Neural cell (in vitro differentiated cells): ENCODE measurements around the gene SLC36A1. TPM values are rescaled to one million over a fixed set of nuclear protein-coding genes. Genes with fewer than 3 reads are reported as not detected.

ENCODE experiments used
- H2AFZ ChIP-seq: fragments of 200-600, 300-800 bp; sonication (generic), shearing (Covaris generic); 2 replicates; pipeline ENCODE4 v1.6.0; 2014; ENCODE audit warnings: low read depth, mild to moderate bottlenecking, antibody characterized with exemption, low read length, moderate library complexity
- H3F3A ChIP-seq: fragments of 200-600 bp; shearing (Covaris generic); 2 replicates; pipeline ENCODE4 v1.6.1; 2016; ENCODE audit warnings: mild to moderate bottlenecking, moderate library complexity, mixed read lengths, antibody characterized with exemption, low read length; ENCODE audit not compliant: insufficient read depth, poor library complexity, severe bottlenecking
- H3K27ac ChIP-seq: fragments of 200-600, 300-800 bp; sonication (generic), shearing (Covaris generic); 2 replicates; pipeline ENCODE4 v1.5.1; 2014; ENCODE audit warnings: mild to moderate bottlenecking, low read length, moderate library complexity
- H3K27me3 ChIP-seq: fragments of 300-800, 200-600 bp; sonication (generic), shearing (Covaris generic); 2 replicates; pipeline ENCODE4 v1.6.0; 2014; ENCODE audit warnings: mild to moderate bottlenecking, low read depth, low read length, moderate library complexity; ENCODE audit not compliant: insufficient read depth
- H3K36me3 ChIP-seq: fragments of 300-800, 200-600 bp; sonication (generic), shearing (Covaris generic); 2 replicates; pipeline ENCODE4 v1.5.1; 2014; ENCODE audit warnings: mild to moderate bottlenecking, antibody characterized with exemption, low read length, moderate library complexity; ENCODE audit not compliant: insufficient read depth
- H3K4me2 ChIP-seq: fragments of 300-800, 200-600 bp; sonication (generic), shearing (Covaris generic); 2 replicates; pipeline ENCODE4 v1.6.0; 2014; ENCODE audit warnings: mild to moderate bottlenecking, low read length
- H3K4me3 ChIP-seq: fragments of 300-800, 200-600 bp; sonication (generic), shearing (Covaris generic); 2 replicates; pipeline ENCODE4 v1.5.1; 2014; ENCODE audit warnings: mild to moderate bottlenecking, low read length, moderate library complexity
- H3K79me2 ChIP-seq: fragments of 200-600 bp; shearing (Covaris generic); replicated peaks from 2 replicates; pipeline ENCODE4 v1.6.0; 2014; ENCODE audit warnings: mild to moderate bottlenecking, low read length, moderate library complexity; ENCODE audit not compliant: insufficient read depth
- H3K9ac ChIP-seq: fragments of 300-800, 200-600 bp; sonication (generic), shearing (Covaris generic); 2 replicates; pipeline ENCODE4 v1.6.1; 2016; ENCODE audit warnings: mild to moderate bottlenecking, low read length, mixed read lengths
- H3K9me2 ChIP-seq: fragments of 200-600 bp; shearing (Covaris generic); 2 replicates; pipeline ENCODE4 v1.6.1; 2016; ENCODE audit warnings: mild to moderate bottlenecking, low read length, mixed read lengths; ENCODE audit not compliant: insufficient read depth
- H3K9me3 ChIP-seq: fragments of 200-600, 300-800 bp; sonication (generic), shearing (Covaris generic); 2 replicates; pipeline ENCODE4 v1.6.1; 2016; ENCODE audit warnings: mild to moderate bottlenecking, mixed run types, low read length, moderate library complexity, mixed read lengths
- H4K20me1 ChIP-seq: fragments of 200-600 bp; shearing (Covaris generic); 2 replicates; pipeline ENCODE4 v1.6.1; 2016; ENCODE audit warnings: mild to moderate bottlenecking, mixed run types; ENCODE audit not compliant: insufficient read depth
- EP300 ChIP-seq: fragments of 450-650 bp; conservative IDR thresholded peaks from 2 replicates; pipeline ENCODE4 v1.6.1; 2014; ENCODE audit warnings: antibody characterized with exemption, mild to moderate bottlenecking, moderate library complexity; ENCODE audit not compliant: poor library complexity, severe bottlenecking
- EZH2 ChIP-seq: fragments of 200-600, 300-800 bp; shearing (Covaris generic), sonication (generic); IDR thresholded peaks from 2 replicates; pipeline ENCODE4 v1.6.1; 2014; ENCODE audit warnings: antibody characterized with exemption, low read length, borderline replicate concordance, mild to moderate bottlenecking; ENCODE audit not compliant: insufficient read depth, poor library complexity, severe bottlenecking
- MXI1 ChIP-seq: fragments of 450-650 bp; conservative IDR thresholded peaks from 2 replicates; pipeline ENCODE4 v1.6.1; 2014; ENCODE audit warnings: antibody characterized with exemption, mild to moderate bottlenecking; ENCODE audit not compliant: poor library complexity, severe bottlenecking
- POLR2AphosphoS5 ChIP-seq: IDR thresholded peaks from 2 replicates; pipeline ENCODE4 v1.6.1; 2012
- RAD21 ChIP-seq: fragments of 450-650 bp; conservative IDR thresholded peaks from 2 replicates; pipeline ENCODE4 v1.6.1; 2014; ENCODE audit warnings: antibody characterized with exemption, mild to moderate bottlenecking, moderate library complexity
- SMC3 ChIP-seq: fragments of 450-650 bp; conservative IDR thresholded peaks from 2 replicates; pipeline ENCODE4 v1.6.1; 2014; ENCODE audit warnings: antibody characterized with exemption, mild to moderate bottlenecking, moderate library complexity; ENCODE audit not compliant: poor library complexity
- TAF1 ChIP-seq: IDR thresholded peaks from 2 replicates; pipeline ENCODE4 v1.6.1; 2012; ENCODE audit warnings: low read depth
- polyA plus RNA-seq: library from polyadenylated mRNA; depleted of rRNA; stranded (reverse); fragments of >200 nt; gene quantifications from 2 replicates; pipeline ENCODE4 v1.2.3, GENCODE V29; 2014
- TF ChIP-seq, protein P1 (sequence below): fragments of 450-650 bp; IDR thresholded peaks from 2 replicates; pipeline ENCODE4 v1.5.1; 2014; ENCODE audit warnings: antibody characterized with exemption, mild to moderate bottlenecking, moderate library complexity; ENCODE audit not compliant: poor library complexity, severe bottlenecking
- TF ChIP-seq, protein P2 (sequence below): IDR thresholded peaks from 2 replicates; pipeline ENCODE4 v1.6.1; 2012; ENCODE audit warnings: borderline replicate concordance

SLC36A1 gene
- polyA plus RNA-seq, 1 donor from 2014 or later: 5.3 TPM

DNA sequence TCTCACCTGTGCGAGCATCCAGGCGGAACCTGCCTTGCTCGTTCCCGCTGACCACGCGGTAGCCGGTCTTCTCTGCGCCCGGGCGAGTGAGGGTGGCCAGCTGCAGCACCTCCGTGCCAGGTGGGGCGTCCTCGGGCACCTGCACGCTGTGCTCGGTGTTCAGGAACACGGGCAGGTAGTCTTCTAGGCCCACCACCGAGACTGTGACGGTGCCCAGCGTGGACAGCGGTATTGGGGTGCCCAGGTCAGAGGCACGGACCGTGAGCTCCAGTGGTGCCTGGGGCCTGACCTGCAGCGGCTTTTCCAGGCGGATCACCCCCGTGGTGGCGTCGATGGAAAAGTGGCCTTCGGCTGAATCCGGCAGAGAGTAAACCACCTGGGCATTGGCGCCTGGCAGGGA is 84.2 kb downstream of the SLC36A1 start:
- H2AFZ ChIP-seq: no peak overlapping the region
- H3K4me3 ChIP-seq: no peak overlapping the region
- TF ChIP-seq, protein P1, sequence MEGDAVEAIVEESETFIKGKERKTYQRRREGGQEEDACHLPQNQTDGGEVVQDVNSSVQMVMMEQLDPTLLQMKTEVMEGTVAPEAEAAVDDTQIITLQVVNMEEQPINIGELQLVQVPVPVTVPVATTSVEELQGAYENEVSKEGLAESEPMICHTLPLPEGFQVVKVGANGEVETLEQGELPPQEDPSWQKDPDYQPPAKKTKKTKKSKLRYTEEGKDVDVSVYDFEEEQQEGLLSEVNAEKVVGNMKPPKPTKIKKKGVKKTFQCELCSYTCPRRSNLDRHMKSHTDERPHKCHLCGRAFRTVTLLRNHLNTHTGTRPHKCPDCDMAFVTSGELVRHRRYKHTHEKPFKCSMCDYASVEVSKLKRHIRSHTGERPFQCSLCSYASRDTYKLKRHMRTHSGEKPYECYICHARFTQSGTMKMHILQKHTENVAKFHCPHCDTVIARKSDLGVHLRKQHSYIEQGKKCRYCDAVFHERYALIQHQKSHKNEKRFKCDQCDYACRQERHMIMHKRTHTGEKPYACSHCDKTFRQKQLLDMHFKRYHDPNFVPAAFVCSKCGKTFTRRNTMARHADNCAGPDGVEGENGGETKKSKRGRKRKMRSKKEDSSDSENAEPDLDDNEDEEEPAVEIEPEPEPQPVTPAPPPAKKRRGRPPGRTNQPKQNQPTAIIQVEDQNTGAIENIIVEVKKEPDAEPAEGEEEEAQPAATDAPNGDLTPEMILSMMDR: no peak
- H3F3A ChIP-seq: no peaks in the 10 kb centered on the region
- H3K27me3 ChIP-seq: no peaks in the 10 kb centered on the region
- H3K9ac ChIP-seq: no peak overlapping the region
- H4K20me1 ChIP-seq: no peaks in the 10 kb centered on the region
- no peaks in the 10 kb centered on the region for H3K9me2 ChIP-seq
- H3K9me3 ChIP-seq: no peaks in the 10 kb centered on the region
- H3K79me2 ChIP-seq: no peaks in the 10 kb centered on the region
- H3K4me2 ChIP-seq: no peak overlapping the region
- no peaks in the 10 kb centered on the region for H3K36me3 ChIP-seq
- H3K27ac ChIP-seq: no peak overlapping the region

DNA sequence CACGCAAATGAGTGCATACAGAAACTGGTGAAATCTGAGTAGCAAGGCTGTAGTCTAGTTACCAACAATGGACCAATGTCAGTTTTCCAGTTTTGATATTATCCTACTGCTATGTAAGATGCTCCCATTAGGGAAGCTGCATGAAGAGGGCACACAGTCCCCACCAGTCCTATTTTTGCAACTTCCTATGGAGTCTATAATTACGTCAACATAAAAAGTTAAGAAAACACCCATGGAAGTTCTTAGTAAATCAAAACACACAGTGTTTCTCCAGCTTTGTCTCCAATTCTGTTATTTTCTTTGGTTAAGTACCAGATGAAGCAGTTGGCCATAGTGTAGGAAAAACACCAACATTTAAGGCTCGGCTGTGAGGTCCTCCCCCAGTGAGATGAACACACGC is 85.0 kb downstream of the SLC36A1 start:
- Histone ChIP-seq H3K9ac (no peak overlapping the region), H3K27ac (no peak overlapping the region), H3K4me3 (no peak overlapping the region), H3F3A (no peaks in the 10 kb centered on the region), H3K9me3 (no peaks in the 10 kb centered on the region), H3K9me2 (no peaks in the 10 kb centered on the region), H3K79me2 (no peaks in the 10 kb centered on the region), H3K27me3 (no peaks in the 10 kb centered on the region), H4K20me1 (no peaks in the 10 kb centered on the region), H3K4me2 (no peak overlapping the region), H3K36me3 (no peaks in the 10 kb centered on the region), H2AFZ (no peak overlapping the region)
- no peak for TF ChIP-seq TAF1
- TF ChIP-seq, protein P2, sequence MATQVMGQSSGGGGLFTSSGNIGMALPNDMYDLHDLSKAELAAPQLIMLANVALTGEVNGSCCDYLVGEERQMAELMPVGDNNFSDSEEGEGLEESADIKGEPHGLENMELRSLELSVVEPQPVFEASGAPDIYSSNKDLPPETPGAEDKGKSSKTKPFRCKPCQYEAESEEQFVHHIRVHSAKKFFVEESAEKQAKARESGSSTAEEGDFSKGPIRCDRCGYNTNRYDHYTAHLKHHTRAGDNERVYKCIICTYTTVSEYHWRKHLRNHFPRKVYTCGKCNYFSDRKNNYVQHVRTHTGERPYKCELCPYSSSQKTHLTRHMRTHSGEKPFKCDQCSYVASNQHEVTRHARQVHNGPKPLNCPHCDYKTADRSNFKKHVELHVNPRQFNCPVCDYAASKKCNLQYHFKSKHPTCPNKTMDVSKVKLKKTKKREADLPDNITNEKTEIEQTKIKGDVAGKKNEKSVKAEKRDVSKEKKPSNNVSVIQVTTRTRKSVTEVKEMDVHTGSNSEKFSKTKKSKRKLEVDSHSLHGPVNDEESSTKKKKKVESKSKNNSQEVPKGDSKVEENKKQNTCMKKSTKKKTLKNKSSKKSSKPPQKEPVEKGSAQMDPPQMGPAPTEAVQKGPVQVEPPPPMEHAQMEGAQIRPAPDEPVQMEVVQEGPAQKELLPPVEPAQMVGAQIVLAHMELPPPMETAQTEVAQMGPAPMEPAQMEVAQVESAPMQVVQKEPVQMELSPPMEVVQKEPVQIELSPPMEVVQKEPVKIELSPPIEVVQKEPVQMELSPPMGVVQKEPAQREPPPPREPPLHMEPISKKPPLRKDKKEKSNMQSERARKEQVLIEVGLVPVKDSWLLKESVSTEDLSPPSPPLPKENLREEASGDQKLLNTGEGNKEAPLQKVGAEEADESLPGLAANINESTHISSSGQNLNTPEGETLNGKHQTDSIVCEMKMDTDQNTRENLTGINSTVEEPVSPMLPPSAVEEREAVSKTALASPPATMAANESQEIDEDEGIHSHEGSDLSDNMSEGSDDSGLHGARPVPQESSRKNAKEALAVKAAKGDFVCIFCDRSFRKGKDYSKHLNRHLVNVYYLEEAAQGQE: no peak
- no peak for TF ChIP-seq MXI1

DNA sequence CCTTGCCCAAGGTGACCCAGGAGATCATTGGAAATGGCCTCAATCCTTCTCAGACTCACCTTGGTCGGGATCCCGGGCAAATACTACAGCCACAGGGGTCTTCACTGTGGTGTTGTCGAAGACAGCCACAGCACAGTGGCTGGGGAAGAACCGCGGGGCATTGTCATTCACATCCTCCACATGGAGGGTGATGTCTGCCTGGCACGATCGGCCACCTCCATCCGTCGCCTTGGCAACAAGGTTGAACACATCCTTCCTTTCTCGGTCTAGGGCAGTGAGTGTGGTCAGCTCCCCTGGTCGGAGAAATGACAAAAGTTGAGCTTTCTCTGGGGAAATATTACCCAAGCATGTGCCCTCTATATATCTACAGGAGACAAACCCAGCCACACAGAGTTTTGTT is 86.9 kb downstream of the SLC36A1 start:
- no peak for TF ChIP-seq TAF1
- TF ChIP-seq MXI1: no peak
- TF ChIP-seq SMC3: no peak
- TF ChIP-seq, protein P2: no peak
- TF ChIP-seq, protein P1: no peak
- TF ChIP-seq POLR2AphosphoS5: no peak
- no peak for TF ChIP-seq EZH2
- TF ChIP-seq RAD21: no peak
- TF ChIP-seq EP300: no peak
- no peak overlapping the region for H3K9ac ChIP-seq

More for the DNA sequence above, 86.9 kb downstream of the SLC36A1 start:
- H3K79me2 ChIP-seq: no peaks in the 10 kb centered on the region
- no peaks in the 10 kb centered on the region for H3K27me3 ChIP-seq
- no peaks in the 10 kb centered on the region for H3K9me2 ChIP-seq
- no peak overlapping the region for H3K27ac ChIP-seq
- no peaks in the 10 kb centered on the region for H4K20me1 ChIP-seq
- H3F3A ChIP-seq: no peaks in the 10 kb centered on the region
- no peak overlapping the region for H3K4me3 ChIP-seq
- no peak overlapping the region for H3K4me2 ChIP-seq
- H3K9me3 ChIP-seq: no peaks in the 10 kb centered on the region
- H3K36me3 ChIP-seq: no peaks in the 10 kb centered on the region
- H2AFZ ChIP-seq: no peak overlapping the region
